A673 (cell line): Measurements from ENCODE around the gene HACD1. TPM values are rescaled to one million over a fixed set of nuclear protein-coding genes. Genes with fewer than 3 reads are reported as not detected.
A peak's percentile ranks its signal among the peaks of the same experiment; 100 is the strongest.

Experiments used
- BruUV-seq: library from RNA; stranded (reverse); fragments of 400-500 nt; replicated peaks from 2 replicates; lab custom pipeline; 2021; lab: Mats Ljungman, UMichigan
- CTCF ChIA-PET: fragments of 300-600 bp; sonication (Branson Sonifier 250); formaldehyde crosslinking; loops from one replicate; lab custom pipeline; 2022; ENCODE audit warnings: antibody characterized with exemption; lab: Charles Lee
- POLR2A ChIA-PET: fragments of 300-600 bp; sonication (Branson Sonifier 250); formaldehyde crosslinking; loops from one replicate; lab custom pipeline; 2022; ENCODE audit warnings: antibody characterized with exemption; ENCODE audit not compliant: low non-redundant PET; lab: Charles Lee
- DNase-seq: peaks from one replicate; pipeline ENCODE4 v3.0.0-alpha.2; 2015; ENCODE audit warnings: low spot score
- H3K27ac ChIP-seq: fragments of 200-600 bp; sonication (generic); 2 replicates; pipeline ENCODE4 v1.5.1; 2016; ENCODE audit warnings: mixed run types, low read depth, mild to moderate bottlenecking, mixed read lengths, antibody characterized with exemption, low read length; ENCODE audit not compliant: poor library complexity, severe bottlenecking
- H3K27me3 ChIP-seq: fragments of 200-600 bp; sonication (generic); replicated peaks from 2 replicates; pipeline ENCODE4 v1.6.1; 2017; ENCODE audit warnings: mixed run types, low read depth, mild to moderate bottlenecking, mixed read lengths, antibody characterized with exemption, low read length; ENCODE audit not compliant: insufficient read depth, poor library complexity
- H3K36me3 ChIP-seq: fragments of 200-600 bp; sonication (generic); 2 replicates; pipeline ENCODE4 v1.6.1; 2016; ENCODE audit warnings: mixed run types, mild to moderate bottlenecking, mixed read lengths, antibody characterized with exemption, low read length; ENCODE audit not compliant: insufficient read depth, poor library complexity, severe bottlenecking
- H3K4me1 ChIP-seq: fragments of 200-600 bp; sonication (generic); 2 replicates; pipeline ENCODE4 v1.6.1; 2017; ENCODE audit warnings: mixed run types, mild to moderate bottlenecking, mixed read lengths, antibody characterized with exemption, low read length; ENCODE audit not compliant: insufficient read depth, poor library complexity, severe bottlenecking
- H3K4me3 ChIP-seq: fragments of 200-600 bp; sonication (generic); 2 replicates; pipeline ENCODE4 v1.5.1; 2016; ENCODE audit warnings: low read depth, mixed run types, mild to moderate bottlenecking, mixed read lengths, low read length; ENCODE audit not compliant: poor library complexity, severe bottlenecking
- H3K9me3 ChIP-seq: fragments of 200-600 bp; sonication (generic); 2 replicates; pipeline ENCODE4 v1.6.1; 2016; ENCODE audit warnings: mixed run types, low read depth, mild to moderate bottlenecking, mixed read lengths, antibody characterized with exemption, low read length; ENCODE audit not compliant: poor library complexity, severe bottlenecking
- CTCF ChIP-seq: fragments of 300-800, 200-600 bp; sonication (generic); conservative IDR thresholded peaks from 2 replicates; pipeline ENCODE4 v1.5.1; 2017; ENCODE audit warnings: low read depth, mild to moderate bottlenecking, antibody characterized with exemption, low read length, moderate library complexity, mixed read lengths
- EZH2 ChIP-seq: fragments of 200-600 bp; sonication (generic); IDR thresholded peaks from 2 replicates; pipeline ENCODE4 v1.6.1; 2017; ENCODE audit warnings: borderline replicate concordance, low read depth, mild to moderate bottlenecking, mixed read lengths, antibody characterized with exemption, low read length; ENCODE audit not compliant: poor library complexity, severe bottlenecking
- intact Hi-C: fragments of 100-400 bp; cut with micrococcal nuclease; formaldehyde crosslinking; loops from one replicate; pipeline ENCODE4 v1.10.0; 2022; ENCODE audit not compliant: unreplicated experiment
- total RNA-seq: library from RNA; stranded (reverse); gene quantifications from 2 replicates; pipeline ENCODE4 v1.2.3, GENCODE V29; 2021

Gene HACD1
- total RNA-seq, 1 experiment from 2014 or later: 14.1 TPM

- peak; percentile 93 for DNase-seq
- Histone ChIP-seq H3K4me3 (peak overlapping the region; percentile 7), H3K27ac (peak overlapping the region; percentile 29), H3K36me3 (no peaks in the 10 kb centered on the region), H3K4me1 (peaks cover 31% of the 10 kb centered on the region), H3K9me3 (no peaks in the 10 kb centered on the region), H3K27me3 (no peaks in the 10 kb centered on the region)
- ChIA-PET POLR2A (no interaction called here), CTCF (no interaction called here)
- no TSS peak for BruUV-seq
- no peak for TF ChIP-seq EZH2
- no peak for TF ChIP-seq CTCF
- intact Hi-C loops: no loop called here
Measured at GRCh38 chr10:17562614-17563013, 54.6 kb downstream of the HACD1 start.

DNA sequence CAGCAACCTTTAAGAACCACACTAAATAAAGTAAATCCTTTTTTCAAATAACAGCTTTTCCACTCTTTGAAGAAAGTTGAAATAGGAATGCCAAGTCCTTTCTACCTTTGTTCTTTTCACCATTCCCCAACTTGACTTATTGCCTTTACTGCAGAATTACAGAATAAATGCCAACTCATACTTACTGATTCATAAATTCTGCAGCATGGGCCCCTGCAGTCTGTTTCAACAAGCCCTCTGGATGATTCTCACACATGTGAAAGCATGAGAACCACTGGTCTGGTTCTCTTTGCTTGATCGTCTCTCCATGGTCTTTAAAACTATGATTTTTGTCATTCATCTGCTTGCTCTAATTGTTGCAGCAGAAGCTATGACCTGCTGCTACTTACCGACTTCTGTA, 56.1 kb downstream of the HACD1 start:
- H3K4me3 ChIP-seq: no peak overlapping the region
- TF ChIP-seq EZH2 (no peak), CTCF (no peak)
- H3K27ac ChIP-seq: no peak overlapping the region
- intact Hi-C loops: no loop called here
- no peaks in the 10 kb centered on the region for H3K9me3 ChIP-seq
- no TSS peak for BruUV-seq
- CTCF ChIA-PET: no interaction called here
- POLR2A ChIA-PET: no interaction called here
- H3K27me3 ChIP-seq: no peaks in the 10 kb centered on the region
- no peaks in the 10 kb centered on the region for H3K36me3 ChIP-seq
- DNase-seq: no peak
- H3K4me1 ChIP-seq: peaks cover 31% of the 10 kb centered on the region

GRCh38 chr10:17557459-17557858, 59.7 kb downstream of the HACD1 start:
- Histone ChIP-seq H3K36me3 (no peaks in the 10 kb centered on the region), H3K27ac (no peak overlapping the region), H3K27me3 (no peaks in the 10 kb centered on the region), H3K4me1 (peaks cover 14% of the 10 kb centered on the region), H3K4me3 (no peak overlapping the region), H3K9me3 (no peaks in the 10 kb centered on the region)
- no peak for DNase-seq
- ChIA-PET CTCF (no interaction called here), POLR2A (no interaction called here)
- no peak for TF ChIP-seq EZH2
- no peak for TF ChIP-seq CTCF
- intact Hi-C loops: no loop called here
- BruUV-seq: no TSS peak
